Nephron (organoid): ENCODE results near the gene DPEP3.

Experiments
- H3K27ac Mint-ChIP-seq, 3 experiments: 2 replicates each; pipeline ENCODE4 v1.8.0; 2020; ENCODE audit warnings: mixed read lengths in 3 of 3, mild to moderate bottlenecking in 2 of 3, moderate library complexity in 1 of 3
- H3K27me3 Mint-ChIP-seq: 2 replicates; pipeline ENCODE4 v1.8.0; 2021; ENCODE audit warnings: low read depth, mild to moderate bottlenecking, moderate library complexity, mixed read lengths
- H3K36me3 Mint-ChIP-seq: 2 replicates; pipeline ENCODE4 v1.8.0; 2020; ENCODE audit warnings: low read depth, mixed read lengths
- H3K4me1 Mint-ChIP-seq: 2 replicates; pipeline ENCODE4 v1.8.0; 2020; ENCODE audit warnings: mixed read lengths
- H3K4me3 Mint-ChIP-seq, 3 experiments: 2 replicates each; pipeline ENCODE4 v1.8.0; 2020; ENCODE audit warnings: mild to moderate bottlenecking in 3 of 3, mixed read lengths in 3 of 3, moderate library complexity in 2 of 3
- H3K9me3 Mint-ChIP-seq: 2 replicates; pipeline ENCODE4 v1.8.0; 2020; ENCODE audit warnings: mixed read lengths
- CTCF ChIP-seq, 3 experiments: fragments of 200-600 bp; sonication (generic); IDR thresholded peaks; one replicate each; pipeline ENCODE4 v1.5.0; 2021; ENCODE audit warnings: antibody characterized with exemption in 3 of 3; ENCODE audit not compliant: unreplicated experiment in 3 of 3

DPEP3 gene

GRCh38 chr16:67968400-67969253, 11.7 kb downstream of the DPEP3 start, which contains the start of gene SLC12A4:
TSS of gene SLC12A4 (minus strand) at chr16:67968637. CDS start at chr16:67968553, 84 bp downstream.
- peaks cover 6% of the 10 kb centered on the region for H3K27me3 Mint-ChIP-seq
- TF ChIP-seq CTCF (IDR thresholded peaks at IDR 0.05; ENCODE audit: unreplicated experiment in 3 of 3): no peak

GRCh38 chr16:67967958-67968399, 12.3 kb downstream of the DPEP3 start:
- no peak for TF ChIP-seq CTCF (IDR thresholded peaks at IDR 0.05; ENCODE audit: unreplicated experiment in 3 of 3)

More at GRCh38 chr16:67968400-67969253, 11.7 kb downstream of the DPEP3 start, which contains the start of gene SLC12A4:
- Mint-ChIP-seq H3K27ac (peak within 1 kb of the TSS; percentile 57 to 87 (median 86)), H3K9me3 (no peaks in the 10 kb centered on the region), H3K4me3 (peak within 1 kb of the TSS; percentile 92 to 95 (median 92)), H3K36me3 (peaks cover 3% of the 10 kb centered on the region), H3K4me1 (peaks cover 39% of the 10 kb centered on the region)

GRCh38 chr16:67967183-67967957, 12.9 kb downstream of the DPEP3 start:
- Mint-ChIP-seq H3K36me3 (peaks cover 8% of the 10 kb centered on the region), H3K27me3 (peaks cover 6% of the 10 kb centered on the region), H3K4me3 (peak overlapping the region; percentile 92 to 95 (median 92)), H3K27ac (peak overlapping the region; percentile 45 to 87 (median 86)), H3K4me1 (peaks cover 45% of the 10 kb centered on the region), H3K9me3 (no peaks in the 10 kb centered on the region)
- TF ChIP-seq CTCF (IDR thresholded peaks at IDR 0.05; ENCODE audit: unreplicated experiment in 3 of 3): no peak

More at GRCh38 chr16:67967958-67968399, 12.3 kb downstream of the DPEP3 start:
- H3K9me3 Mint-ChIP-seq: no peaks in the 10 kb centered on the region
- H3K27me3 Mint-ChIP-seq: peaks cover 6% of the 10 kb centered on the region
- peaks cover 41% of the 10 kb centered on the region for H3K4me1 Mint-ChIP-seq
- peaks cover 5% of the 10 kb centered on the region for H3K36me3 Mint-ChIP-seq
- peak overlapping the region; percentile 92 to 95 (median 92) for H3K4me3 Mint-ChIP-seq
- H3K27ac Mint-ChIP-seq: peak overlapping the region; percentile 45 to 87 (median 86)

- H3K36me3 Mint-ChIP-seq: peaks cover 14% of the 10 kb centered on the region
- H3K4me3 Mint-ChIP-seq: peak overlapping the region; percentile 92 to 95 (median 92)
- no peak for TF ChIP-seq CTCF (IDR thresholded peaks at IDR 0.05; ENCODE audit: unreplicated experiment in 3 of 3)
- H3K27ac Mint-ChIP-seq: peak overlapping the region; percentile 45 to 87 (median 86)
- peaks cover 45% of the 10 kb centered on the region for H3K4me1 Mint-ChIP-seq
- peaks cover 6% of the 10 kb centered on the region for H3K27me3 Mint-ChIP-seq
- H3K9me3 Mint-ChIP-seq: no peaks in the 10 kb centered on the region
Observed at GRCh38 chr16:67966549-67967182, 13.6 kb downstream of the DPEP3 start.

- Mint-ChIP-seq H3K4me1 (peaks cover 45% of the 10 kb centered on the region), H3K27me3 (peaks cover under 1% of the 10 kb centered on the region), H3K4me3 (peak overlapping the region; percentile 92 to 95 (median 92)), H3K36me3 (peaks cover 17% of the 10 kb centered on the region), H3K9me3 (no peaks in the 10 kb centered on the region), H3K27ac (peak overlapping the region in 2 of 3 experiments; percentile 52 to 87)
- TF ChIP-seq CTCF (IDR thresholded peaks at IDR 0.05; ENCODE audit: unreplicated experiment in 3 of 3): no peak
Observed at GRCh38 chr16:67965668-67966548, 14.4 kb downstream of the DPEP3 start.
